Measurements from ENCODE around the gene PARP1.
"Not testable (repeated sequence)": the region's sequence is repeated elsewhere in the genome, so short reads cannot be mapped to it uniquely, and the experiment has no call there.

PARP1 gene

DNA sequence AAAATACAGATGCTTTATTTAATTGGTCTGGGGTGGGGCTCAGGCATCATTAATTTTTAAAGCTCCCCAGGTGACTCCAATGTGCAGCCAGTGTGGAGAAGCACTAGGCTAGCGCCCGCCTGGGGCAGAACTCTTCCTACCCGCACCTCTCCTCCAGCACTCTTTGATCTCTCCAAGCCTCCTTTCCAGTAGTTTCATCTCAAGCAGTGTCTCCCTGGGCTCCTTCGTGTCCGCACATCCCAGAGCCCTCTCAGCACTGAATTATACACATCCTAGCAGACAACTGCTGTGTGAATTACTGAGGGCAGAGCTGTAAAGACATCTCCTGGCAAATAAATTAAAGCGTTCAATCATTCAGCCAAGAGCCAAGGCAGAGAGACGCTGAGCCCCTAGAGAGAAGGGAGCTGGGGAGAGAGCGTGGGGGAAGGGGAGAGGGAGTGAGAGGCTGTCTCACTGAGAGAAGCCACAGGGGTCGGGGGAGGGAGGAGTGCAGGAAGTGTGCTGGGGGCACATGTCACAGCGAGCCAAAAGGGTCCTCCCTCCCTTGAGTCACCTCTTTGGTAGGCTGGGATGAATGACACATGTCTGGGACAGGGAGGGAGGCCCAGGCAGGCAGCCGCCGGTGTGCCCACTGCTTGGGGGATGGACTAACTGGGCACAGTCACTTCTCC, 21.0 kb upstream of the PARP1 start:
- peak; percentile 34 for DNase-seq (ENCODE audit: low read depth)

DNA sequence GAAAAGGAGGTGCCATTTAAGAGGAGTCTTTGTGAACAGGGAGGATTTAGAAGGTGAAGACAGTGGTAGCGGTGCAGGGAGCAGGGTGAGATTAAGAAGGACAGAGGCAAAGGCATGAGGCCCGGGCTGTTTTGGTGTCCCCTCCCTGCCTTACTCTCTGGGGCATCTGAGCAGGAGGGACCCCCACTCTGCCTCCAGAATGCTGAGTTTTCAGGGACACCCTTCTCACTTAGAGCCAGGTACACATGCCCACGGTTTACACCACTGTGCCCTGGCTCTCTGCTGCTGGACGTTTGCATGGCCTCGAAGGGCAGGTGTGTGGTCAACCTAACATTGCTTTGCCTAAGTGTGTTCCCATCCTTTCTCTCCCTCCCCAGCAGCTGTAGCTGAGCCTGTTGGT, 20.5 kb upstream of the PARP1 start:
- no peak for DNase-seq (ENCODE audit: low read depth)

DNA sequence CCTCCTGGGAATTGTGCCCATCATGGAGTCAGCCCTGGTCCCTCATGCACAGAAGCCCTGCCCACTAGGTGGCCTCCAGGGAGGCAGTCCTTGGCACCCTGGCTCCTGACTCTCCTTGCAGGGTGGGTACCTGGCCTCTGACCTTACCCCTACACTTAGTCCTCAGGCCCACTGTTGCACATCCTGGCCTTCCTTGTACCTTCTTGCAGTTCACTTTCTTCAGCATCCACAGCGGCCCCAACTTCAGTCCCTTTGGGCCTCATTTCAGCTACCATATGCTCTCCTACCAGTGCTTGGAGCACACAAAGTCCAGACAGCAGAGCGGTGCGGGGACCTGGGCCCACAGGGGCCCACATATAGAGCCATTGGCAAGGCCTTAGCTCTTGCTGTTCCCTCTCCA, 19.2 kb upstream of the PARP1 start:
- no peak for DNase-seq (ENCODE audit: low read depth)

DNA sequence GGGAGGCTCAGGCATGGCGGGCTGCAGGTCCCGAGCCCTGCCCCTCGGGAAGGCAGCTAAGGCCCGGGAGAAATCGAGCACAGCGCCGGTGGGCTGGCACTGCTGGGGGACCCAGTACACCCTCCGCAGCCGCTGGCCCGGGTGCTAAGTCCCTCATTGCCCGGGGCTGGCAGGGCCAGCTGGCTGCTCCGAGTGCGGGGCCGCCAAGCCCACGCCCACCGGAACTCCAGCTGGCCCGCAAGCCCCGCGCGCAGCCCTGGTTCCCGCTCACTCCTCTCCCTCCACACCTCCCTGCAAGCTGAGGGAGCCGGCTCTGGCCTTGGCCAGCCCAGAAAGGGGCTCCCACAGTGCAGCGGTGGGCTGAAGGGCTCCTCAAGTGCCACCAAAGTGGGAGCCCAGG, 18.5 kb upstream of the PARP1 start:
- not testable (repeated sequence) for DNase-seq (ENCODE audit: low read depth)

DNA sequence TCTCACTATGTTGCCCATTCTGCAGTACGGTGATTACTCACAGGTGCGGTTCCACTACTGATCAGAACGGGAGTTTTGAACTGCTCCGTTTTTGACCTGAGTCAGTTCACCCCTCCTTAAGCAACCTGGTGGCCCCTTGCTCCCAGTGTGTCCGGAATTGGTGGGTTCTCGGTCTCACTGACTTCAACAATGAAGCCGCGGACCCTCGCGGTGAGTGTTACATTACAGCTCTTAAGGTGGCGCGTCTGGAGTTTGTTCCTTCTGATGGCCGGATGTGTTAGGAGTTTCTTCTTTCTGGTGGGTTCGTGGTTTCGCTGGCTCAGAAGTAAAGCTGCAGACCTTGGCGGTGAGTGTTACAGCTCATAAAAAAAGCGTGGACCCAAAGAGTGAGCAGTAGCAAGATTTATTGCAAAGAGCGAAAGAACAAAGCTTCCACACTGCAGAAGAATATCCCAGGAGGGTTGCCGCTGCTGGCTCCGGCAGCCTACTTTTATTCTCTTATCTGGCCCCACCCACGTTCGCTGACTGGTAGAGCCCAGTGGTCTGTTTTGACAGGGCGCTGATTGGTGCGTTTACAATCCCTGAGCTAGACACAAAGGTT, 17.6 kb upstream of the PARP1 start:
- DNase-seq (ENCODE audit: low read depth) = no peak

DNA sequence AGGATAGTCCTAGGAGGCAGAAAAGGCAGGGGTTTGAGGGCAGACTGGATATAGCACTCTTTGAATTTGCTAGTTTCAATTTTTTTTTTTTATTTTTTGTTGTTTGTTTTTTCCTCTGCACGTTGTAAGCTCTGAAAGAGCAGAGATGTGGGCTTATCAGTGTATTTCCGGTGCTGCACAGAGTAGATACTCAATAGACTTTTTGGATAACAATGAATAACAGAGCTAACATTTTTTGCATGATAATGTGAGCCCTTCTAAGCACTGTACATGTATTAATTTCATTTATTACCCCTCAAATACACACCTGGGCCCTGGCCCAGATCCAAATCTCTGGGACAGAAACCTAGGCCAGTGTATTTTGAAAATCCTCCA, 17.1 kb upstream of the PARP1 start:
- no peak for DNase-seq (ENCODE audit: low read depth)

DNA sequence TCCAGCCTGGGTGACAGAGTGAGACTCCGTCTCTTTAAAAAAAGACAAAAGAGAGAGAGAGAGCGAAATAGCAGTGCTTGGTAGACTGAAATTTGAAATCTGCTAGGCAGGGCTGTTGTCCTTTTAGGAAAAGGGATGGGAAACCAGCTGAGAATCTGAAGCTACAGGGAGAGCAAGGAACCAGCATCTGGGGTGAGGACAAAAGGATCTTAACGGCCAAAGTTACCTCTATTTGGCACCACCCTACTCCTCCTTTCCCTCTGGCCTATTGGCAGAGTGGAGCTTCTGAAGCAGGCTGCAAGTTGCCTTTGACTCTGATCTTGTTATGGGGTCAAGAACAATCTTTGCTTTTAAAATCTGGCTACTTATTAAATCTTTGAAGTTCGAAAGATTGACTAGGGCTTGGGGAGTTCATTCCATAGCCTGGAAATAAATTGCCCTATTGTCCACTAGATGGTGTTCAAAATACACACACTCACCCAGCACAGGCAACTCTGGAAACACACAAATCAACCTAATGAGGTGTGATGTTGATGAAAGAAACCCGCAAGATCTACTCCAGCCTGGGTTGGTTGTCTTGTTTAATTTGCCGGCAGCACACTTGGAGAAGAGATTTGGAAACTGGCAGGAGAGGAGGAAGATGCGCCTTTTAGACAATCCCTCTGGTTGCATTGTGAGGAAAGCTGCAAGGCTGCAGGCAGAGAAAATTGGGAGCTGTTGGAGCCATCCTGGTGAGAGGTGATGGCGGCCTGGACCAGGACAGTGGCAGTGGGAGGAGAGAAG, 16.5 kb upstream of the PARP1 start:
- peak; percentile 37 for DNase-seq (ENCODE audit: low read depth)

DNA sequence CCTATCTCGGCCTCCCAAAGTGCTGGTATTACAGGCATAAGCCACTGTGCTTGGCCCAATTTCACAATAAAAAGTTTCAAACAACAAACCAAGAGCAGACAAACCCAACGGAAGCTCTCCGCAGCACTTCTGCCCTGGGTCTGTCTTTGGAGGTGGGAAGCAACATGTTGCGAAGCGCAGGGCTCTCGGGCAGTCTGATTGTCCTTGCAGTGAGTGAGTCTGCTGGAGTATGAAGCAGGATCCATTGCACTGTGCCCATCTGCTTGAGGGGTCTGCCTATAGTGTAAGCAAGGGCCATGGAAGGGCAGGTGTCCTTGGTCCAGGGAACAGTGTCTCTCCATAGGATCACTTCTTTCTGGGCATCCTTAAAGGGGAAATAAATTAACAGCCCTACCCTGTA, 14.6 kb upstream of the PARP1 start:
- no peak for DNase-seq (ENCODE audit: low read depth)

DNA sequence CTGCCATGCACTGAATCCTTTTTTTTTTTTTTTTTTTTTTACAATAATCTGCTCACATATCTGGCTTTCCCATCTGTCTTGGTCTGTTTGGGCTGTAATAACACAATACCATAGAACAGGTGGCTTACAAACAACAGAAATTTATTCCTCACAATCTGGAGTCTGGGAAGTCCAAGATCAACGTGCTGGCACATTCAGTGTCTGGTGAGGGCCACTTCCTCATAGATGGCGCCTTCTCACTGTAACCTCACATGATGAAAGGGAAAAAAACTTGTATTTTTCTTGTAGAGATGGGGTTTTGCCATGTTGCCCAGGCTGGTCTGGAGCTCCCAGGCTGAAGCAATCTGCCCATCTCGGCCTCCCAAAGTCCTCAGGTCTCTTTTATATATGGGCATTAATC, 13.0 kb upstream of the PARP1 start:
- no peak for DNase-seq (ENCODE audit: low read depth)

DNA sequence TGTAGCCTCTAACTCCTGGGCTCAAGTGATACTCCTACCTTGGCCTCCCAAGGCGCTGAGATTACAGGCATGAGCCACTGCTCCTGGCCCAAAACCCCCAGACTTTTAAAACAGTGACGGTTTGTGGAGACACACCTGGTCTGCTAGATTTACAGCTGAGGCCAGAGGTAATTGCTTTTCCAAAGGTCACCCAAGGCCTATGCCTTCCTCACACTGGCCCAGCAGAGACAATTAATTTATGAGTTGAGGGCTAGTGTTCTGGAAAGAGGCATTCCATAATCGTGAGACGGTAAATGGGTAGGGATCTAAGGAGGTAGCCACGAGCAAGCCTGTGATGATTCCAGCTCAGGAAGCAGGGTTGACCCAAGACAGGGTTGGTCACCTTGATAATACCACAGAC, 12.4 kb upstream of the PARP1 start:
- DNase-seq (ENCODE audit: low read depth) = no peak

DNA sequence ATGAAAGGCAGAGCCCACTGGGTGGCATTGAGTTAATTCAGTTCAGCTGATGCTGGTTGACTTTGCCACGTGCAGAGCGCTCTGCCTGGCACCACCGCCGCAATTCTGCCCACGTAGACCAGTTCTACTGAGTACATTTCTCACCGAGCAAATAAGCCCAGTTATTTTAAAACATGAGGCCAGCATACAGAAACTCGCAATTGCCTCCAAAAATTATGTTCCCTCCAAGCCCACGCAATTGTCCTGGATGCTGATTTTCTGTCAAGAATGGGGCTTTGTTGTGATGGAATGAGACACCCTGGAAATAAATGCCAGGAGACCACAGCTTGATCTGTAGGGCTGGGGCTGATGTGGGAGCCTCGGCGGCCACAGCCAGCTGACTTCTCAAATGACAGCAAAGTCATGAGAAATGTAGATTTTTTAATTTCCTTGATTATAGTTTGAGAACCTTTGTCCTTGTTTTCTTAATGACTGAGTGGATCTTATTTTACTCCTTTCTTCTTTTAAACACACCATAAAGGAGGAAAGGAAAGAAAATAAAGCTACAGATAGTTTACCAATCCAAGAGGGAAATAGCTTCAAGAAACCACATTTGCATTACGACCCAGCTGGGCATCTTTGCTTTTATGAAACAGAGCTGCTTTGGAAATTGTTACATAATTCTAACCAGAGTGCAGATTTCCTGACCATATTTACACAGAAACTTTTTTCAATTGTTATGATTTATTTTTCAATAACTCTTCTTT, 11.6 kb upstream of the PARP1 start:
- DNase-seq (ENCODE audit: low read depth) = no peak

DNA sequence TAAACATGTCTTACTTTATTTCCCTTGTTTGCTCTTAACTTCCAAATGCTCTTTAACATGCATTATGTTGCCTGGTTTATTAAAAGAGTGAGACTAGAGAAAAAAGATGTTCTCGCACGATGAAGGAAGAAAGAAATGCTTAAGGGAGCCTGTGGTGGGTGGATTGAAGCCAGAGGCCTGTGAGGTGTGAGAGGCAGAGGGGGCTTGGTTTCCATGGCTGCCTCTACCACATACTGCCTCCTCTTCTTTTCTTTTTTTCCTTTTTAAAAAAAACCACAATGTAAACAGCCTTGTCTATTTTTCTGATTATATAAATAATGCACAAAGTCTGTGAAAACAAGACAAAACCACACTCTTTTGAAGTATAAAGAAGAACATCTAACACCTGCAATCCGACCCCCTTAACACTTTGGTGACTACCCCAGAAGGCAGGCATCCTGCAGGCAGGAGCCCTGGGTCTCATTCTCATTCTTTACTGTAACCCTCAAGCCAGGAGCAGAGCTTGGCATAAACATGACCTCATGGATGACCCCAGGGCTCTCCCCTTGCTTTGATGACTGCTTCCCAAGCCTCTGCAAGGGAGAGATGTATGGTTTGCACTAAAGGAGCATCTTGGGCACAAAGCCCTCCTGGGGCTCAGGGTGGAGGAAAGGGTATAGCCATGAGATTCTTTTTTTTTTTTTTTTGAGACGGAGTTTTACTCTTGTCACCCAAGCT, 10.1 kb upstream of the PARP1 start:
- DNase-seq (ENCODE audit: low read depth) = no peak

DNA sequence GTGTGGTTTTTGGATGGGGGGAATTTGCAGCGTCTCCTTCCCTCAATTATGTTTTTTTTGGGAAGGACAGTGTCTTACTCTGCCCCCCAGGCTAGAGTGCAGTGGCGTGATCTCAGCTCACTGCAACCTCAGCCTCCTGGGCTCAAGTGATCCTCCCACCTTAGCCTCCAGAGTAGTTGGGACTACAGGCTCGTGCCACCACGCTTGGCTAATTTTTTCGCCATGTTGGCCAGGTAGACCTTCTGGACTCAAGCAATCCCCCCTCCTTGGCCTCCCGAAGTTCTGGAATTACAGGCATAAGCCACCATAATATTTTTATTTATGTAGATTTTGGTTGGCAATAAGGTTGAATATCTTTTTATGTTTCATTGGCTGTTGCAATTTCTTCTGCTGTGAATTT, 9.5 kb upstream of the PARP1 start:
- DNase-seq (ENCODE audit: low read depth) = no peak

DNA sequence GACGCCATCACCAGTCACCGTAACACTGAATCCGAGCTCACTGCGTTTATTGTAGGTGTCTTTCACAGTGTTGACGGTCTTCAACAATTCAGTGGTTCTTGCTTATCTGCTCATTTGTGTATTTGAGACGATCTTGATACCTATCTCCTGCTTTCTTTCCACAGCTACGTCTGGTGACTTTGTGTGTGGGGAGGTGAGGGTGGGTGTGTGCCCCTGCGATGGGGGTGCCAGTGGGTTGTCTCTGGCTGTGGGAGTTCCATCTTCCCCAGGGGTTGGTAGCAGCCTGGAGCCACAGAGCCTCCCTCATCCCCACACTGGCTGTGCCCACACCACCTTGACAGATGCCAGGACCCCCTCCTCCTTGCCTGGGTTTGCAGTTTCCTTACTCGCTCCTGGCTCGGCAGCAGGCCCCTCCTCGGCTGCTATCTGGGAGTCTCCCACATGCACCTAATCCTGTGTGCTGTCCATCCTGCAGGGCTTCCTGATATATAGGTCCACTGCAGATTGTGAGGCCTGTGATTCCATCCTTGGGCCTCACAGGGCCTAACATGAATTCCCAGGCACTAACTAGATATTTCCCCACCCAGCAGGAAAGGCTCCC, 6.3 kb upstream of the PARP1 start:
- DNase-seq (ENCODE audit: low read depth) = no peak

DNA sequence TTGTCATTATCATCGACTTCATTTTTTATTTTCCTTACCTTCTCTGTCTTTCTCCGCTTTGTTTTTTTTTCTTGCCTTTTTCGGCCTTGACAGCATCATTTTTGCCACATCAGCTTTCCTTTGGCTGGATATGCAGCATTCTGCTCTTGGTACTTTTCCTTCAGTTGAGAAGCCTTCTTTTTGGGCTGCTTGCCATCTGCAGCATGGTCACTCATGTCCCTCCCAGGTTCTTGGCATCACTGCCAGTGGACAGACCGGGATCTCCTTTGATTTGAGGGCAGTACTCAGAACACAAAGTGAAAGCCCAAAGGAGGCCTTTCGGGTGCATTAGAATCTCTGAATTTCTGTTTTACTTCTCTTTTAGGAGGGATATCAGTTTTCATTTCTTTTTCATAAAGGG, 3.7 kb upstream of the PARP1 start:
- peak; percentile 9 for DNase-seq (ENCODE audit: low read depth)

DNA sequence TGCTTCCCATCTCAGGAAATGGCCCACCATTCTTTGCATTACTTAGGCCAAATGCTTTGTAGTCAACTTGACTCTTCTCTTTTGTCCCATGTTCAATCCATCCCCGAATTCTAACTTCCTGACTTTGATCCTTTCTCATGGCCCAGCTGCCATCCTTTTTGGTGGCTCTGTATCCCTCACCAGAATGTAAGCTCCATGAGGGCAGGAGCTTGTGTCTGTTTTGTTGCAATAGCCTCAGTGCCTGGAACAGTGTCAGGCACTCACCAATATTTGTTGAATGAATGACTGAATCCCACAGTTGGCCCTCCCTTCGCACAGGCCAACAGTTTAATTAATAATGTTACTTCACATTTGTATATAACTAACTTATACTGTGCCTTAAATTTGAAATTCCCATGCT, 3.1 kb upstream of the PARP1 start:
- DNase-seq (ENCODE audit: low read depth) = no peak

DNA sequence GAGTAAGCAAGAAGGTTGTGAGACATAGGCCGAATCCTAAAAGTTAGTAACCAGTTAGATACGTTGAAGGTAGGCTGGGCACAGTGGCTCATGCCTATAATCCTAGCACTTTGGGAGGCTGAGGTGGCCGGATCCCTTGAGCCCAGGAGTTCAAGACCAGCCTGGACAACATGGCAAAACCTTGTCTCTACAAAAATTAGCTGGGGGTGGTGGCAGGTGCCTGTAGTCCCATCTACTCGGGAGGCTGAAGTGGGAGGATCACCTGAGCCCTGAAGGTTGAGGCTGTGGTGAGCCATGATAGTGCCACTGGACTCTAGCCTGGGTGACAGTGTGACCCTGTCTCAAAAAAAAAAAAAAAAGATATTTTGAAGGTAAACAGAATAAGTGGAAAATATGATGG, 1.5 kb upstream of the PARP1 start:
- DNase-seq (ENCODE audit: low read depth) = no peak

DNA sequence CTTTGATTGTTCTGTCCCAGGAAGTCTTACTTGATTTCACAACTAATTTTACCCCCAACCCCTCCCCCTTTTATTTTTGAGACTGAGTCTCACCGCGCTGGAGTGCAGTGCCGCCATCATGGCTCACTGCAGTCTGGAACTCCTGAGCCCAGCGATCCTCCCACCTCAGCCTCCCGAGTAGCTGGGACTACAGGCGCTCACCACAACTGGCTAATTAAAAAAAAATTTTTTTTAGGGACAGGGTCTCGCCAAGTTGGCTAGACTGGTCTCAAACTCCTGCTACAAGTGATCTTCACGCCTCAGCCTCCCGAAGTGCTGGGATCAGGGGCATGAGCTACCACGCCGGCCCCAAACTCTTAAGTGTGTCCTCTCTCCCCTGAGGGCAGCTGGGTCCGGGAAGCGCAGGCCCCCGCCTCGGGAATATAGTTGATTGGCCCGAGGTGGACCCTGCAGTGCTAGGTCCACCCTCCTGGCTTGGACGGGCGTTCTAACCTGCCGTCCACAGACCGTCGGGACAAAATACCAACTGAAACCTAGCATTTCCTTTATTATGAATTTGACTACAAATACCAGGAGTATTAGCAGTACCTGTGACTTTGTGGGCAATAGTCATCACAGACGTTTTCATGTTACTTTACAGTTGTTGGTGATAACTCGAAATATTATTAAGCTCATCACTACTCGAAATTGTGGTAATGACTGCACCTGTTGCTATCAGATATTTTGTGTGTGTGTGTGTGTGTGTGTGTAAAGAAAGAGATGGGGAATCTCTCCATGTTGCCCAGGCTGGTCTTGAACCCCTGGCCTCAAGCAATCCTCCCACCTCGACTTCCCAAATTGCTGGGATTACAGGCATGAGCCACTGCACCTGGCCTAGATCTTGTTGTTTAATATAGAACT, 642 bp upstream of the PARP1 start:
- no peak for DNase-seq (ENCODE audit: low read depth)

DNA sequence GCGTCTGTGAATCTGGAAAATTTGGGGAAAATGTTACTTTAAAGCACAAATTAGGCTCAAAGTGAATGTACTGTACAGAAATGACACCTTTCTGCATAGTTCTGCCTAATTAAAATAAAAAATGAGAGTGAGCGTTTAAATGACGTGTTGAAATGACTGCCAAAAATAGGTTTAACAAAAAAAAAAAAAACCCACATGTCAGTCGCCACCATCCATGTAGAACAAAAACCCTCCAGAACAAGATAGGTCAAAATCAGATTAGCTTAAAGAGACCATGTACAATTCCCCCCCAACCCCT, 745 bp downstream of the PARP1 start:
- no peak for DNase-seq (ENCODE audit: low read depth)

DNA sequence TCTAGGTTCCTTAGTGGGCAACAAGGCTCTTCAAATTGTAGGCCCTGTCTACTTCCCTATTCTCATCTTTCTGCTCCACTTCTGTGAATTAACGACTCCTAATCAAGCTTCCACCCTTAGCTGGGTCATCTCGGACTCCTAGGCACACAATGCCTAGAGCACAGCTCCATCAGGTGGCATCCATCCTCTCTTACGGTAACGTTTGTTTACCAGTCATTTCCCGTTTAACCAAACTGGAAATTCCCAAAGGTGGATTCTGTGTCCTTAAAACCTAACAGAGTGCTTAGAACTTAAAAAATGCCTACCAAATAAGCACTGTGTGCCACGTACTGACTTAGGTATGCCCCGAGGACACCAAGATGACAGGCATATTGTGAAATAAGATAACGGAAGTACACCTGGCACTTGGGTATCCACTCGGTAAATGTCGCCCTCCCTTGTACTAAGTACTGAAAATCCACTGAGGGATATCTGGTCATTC, 1.5 kb downstream of the PARP1 start:
- peak; percentile 40 for DNase-seq (ENCODE audit: low read depth)
